22Rv1 (cell line): ENCODE measurements around the gene CACNA1C.

Experiments used
- CTCF ChIP-seq: fragments of 450-650 bp; IDR thresholded peaks from 2 replicates; pipeline ENCODE4 v1.5.1; 2017; ENCODE audit warnings: mild to moderate bottlenecking
- ZFX ChIP-seq: fragments of 450-650 bp; IDR thresholded peaks from 2 replicates; pipeline ENCODE4 v1.6.1; 2017; ENCODE audit warnings: antibody characterized with exemption, borderline replicate concordance

- TF ChIP-seq CTCF (no peak), ZFX (no peak)
Observed at GRCh38 chr12:2346416-2346815, 293.6 kb downstream of the CACNA1C start.
